ENCODE measurements around the gene BCAT1. TPM values are rescaled to one million over a fixed set of nuclear protein-coding genes. Genes with fewer than 3 reads are reported as not detected.
"Not testable (repeated sequence)": the region's sequence is repeated elsewhere in the genome, so short reads cannot be mapped to it uniquely, and the experiment has no call there.

The BCAT1 gene
- polyA plus RNA-seq, 5 donors: 18.7 to 38.1 (median 32.4) TPM

DNA sequence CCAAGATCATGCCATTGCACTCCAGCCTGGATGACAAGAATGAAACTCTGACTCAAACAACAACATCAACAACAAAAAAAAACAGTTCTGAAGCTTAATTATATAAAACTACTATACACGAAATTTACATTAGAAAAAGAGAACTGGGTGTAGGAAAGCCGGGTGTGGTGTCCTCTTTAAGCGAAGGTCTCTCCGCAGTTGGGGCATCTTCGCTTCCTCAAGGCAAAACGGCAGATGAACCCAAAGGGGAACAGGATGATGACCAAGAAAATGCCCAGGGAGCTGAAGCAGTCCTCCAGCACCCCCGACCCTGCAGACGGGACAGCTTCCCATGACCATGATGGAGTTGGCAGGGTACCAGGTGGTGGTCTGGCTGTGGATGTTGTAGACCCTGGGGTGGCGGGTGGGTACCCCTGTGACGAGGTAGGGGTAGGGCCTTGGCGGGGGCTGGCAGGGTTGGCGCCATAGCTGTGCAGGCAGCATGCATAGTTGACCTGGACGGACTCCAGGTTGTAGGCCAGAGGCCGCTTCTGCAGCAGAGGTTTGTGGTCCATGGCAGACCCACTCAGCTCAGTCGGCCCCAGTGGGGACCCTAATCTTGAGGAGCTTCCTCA is 18.2 kb upstream of the BCAT1 start:
- DNase-seq: no peak

DNA sequence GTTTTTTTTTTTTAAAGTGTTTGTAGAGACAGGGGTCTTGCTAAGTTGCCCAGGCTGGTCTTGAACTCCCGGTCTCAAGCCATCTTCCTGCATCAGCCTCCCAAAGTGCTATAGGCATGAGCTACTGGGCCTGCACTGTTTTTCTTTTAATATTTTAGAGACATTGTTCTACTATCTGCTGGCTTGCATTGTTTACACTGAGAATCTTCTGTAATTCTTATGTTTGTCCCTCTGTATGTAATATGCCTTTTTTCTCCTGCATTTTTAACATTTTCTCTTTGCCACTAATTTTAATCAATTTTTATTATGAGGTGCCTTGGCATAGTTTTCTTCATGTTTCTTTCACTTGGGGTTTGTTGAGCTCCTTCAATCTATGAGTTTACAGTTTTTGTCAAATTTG is 15.4 kb upstream of the BCAT1 start:
- DNase-seq: no peak

DNA sequence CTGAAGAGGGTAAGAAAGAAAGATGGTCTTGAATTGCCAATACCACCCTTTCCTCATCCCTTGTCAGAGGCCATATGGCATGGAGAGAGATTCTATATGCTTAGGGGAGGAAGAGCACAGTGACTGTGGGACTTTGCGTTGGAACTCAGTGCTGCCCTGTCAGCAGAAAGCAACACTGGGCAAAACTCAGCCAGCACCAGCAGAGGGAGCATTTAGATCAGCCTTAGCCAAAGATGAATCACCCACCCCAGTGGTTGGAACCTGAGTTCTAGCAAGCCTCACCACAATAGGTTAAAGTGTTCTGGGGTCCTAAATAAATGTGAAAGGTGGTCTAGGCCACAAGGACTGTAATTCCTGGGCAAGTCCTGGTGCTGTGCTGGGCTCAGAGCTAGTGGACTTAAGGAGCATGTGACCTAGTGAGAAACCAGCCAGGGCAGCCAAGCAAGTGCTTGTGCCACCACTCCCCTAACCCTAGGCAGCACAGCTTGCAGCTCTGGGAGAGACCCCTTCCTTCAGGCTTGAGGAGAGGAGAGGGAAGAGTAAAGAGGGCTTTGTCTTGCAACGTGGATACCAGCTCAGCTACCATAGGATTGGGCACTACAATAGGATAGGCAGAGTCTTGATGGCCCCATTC is 11.4 kb upstream of the BCAT1 start:
- DNase-seq: no peak

DNA sequence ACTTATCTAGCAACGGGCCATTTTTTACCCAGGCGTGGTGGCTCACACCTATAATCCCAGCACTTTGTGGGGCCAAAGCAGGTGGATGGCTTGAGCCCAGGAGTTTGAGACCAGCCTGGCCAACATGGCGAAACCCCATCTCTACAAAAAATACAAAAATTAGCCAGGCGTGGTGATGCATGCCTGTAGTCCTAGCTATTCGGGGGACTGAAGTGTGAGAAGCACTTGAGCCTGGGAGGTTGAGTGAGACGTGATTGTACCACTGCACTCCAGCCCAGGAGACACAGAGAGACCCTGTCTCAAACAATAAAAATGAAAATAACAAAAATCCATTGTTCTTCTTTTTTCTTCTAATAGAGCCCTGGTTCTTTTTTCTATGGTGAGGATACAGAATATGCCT is 7.5 kb upstream of the BCAT1 start:
- DNase-seq: not testable (repeated sequence)

DNA sequence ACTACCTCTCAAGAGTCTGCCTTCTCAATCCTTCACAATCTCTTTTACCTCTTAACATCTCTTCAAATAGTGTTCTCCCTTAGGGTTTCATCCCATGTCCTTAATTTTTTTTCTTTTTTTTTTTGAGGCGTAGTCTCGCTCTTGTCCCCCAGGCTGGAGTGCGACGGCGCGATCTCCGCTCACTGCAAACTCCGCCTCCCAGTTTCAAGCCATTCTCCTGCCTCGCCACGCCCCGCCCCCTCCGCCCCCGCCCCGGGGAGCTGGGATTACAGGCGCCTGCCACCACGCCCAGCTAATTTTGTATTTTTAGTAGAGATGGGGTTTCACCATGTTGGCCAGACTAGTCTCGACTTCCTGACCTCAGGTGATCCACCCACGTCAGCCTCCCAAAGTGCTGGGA is 7.0 kb upstream of the BCAT1 start:
- DNase-seq: no peak

DNA sequence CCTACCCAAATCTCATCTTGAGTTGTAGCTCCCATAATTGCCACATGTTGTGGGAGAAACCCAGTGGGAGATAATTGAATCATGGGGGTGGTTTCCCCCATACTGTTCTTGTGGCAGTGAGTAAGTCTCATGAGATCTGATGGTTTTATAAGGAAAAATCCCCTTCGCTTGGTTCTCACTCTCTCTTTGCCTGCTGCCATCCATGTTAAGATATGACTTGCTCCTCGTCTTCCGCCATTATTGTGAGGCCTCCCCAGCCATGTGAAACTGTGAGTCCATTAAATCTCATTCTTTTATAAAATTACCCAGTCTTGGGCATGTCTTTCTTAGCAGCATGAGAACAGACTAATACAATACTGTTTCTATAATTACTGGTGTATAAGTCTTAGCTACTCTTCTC is 6.5 kb upstream of the BCAT1 start:
- DNase-seq: no peak

DNA sequence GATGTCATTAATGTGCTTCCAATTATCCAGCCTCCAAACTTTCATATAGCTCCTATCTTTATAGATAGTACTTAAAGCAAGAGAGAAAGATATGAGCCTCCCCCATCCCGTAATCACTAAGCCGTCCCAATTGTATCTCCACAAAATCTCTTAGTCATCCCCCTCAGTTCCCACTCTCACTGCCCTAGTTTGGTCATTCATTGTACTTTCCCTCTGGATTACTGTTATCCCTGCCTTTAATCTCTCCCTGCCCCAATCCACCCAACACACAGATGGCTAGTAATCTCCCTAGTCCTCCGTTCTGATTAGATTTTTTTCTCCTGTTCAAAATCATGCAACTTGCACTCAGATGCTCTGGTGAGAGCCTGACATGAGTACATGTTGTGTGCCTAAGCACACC is 5.4 kb upstream of the BCAT1 start:
- no peak for DNase-seq

DNA sequence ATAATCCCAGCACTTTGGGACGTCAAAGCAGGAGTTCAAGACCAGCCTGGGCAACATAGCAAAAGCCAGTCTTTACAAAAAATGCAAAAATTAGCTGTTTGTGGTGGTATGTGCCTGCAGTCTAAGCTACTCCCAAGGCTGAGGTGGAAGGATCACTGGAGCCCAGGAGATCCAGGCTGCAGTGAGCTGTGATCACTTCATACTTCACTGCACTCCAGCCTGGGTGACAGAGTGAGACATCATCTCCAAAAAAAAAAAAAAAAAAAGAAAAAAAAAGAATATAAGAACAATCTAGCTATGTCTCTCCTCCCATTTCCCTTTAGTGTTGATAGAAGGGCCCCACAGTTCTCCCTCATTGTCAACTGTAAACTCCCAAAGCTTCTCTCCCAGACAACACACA is 3.5 kb upstream of the BCAT1 start:
- DNase-seq: no peak

DNA sequence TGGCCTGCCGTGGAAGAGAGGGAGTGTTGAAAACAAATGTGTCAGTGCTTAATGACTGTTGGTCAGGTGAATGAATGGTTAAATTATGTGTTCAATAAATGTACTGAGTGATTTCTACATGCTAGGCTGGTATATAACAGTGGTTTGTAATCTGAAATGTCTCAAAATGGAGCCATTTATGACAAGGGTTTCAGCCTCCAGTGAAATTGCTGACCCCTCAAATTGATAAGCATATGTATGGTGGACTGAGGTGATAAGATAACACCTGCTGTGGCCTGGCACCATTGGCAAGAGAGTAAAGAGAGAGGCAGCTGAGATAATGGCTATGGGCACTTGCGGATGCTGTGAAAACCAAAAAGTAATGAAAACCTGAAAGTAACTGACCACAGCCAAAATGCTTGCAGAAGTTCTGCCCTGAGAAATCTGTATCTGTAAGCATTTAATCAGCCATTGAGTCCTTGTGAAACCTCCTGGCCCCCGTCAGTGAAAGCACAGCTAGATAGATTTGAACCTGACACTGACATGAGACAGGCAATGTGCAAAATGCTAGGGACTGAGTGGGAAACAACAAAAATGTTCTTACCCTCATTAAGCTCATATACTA is 1.4 kb upstream of the BCAT1 start:
- no peak for DNase-seq

DNA sequence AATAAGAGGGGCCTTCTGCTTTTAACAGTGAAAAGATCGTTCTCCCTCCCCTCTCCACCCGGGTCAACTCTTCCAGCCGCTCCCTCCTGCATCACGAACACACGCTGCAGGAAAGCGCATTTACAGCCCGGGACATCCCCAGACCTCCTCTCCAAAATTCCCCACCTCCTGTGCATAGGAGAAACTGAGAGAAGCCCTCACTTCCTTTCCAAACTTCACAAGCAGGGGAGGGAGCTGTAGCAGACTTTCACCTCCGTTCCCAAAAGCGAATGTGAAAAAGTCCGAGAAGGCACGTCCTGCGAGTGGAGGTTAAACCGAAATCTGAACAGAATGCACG is 513 bp downstream of the BCAT1 start:
- peak; percentile 23 to 38 for DNase-seq

DNA sequence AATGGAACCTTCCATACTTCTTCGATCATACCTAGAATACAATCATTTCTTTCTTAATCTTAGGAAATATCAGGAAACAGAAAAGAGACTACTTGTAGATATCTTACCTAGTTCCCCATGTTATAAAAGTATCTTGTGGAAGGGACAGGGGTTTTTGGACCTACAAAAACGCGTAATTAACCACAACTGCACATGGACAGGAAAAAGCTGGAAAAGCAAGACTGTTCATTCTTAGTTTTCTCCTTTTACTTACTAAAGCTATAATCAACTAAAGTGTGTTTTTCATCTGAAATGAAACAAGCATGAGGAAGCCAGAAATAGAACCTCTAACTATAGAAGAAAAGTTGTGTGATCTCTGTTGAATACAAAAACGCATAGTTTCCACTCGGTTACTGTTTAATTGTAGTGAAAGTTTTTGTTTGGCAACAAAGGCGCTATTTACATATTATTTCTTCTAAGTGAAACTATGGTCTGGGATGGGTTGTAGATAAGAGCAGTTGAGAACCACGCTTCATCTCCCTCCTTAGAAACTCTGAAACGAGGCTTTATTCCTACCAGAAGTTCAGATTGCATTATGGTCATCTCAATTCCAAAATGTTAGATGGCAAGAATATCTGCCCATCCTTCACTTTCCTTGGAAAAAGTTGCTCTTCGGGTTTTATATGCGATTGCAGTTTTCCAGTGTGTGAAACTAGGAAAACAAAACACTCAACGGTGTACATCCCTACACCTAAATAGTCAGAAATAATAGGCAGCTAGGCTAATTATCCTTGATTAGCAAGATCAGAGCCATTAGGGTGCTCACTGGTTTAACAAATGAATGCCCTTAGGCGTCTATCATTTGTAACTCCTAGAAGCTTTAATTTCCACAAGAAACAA is 1.1 kb downstream of the BCAT1 start:
- peak; percentile 13 to 27 for DNase-seq

DNA sequence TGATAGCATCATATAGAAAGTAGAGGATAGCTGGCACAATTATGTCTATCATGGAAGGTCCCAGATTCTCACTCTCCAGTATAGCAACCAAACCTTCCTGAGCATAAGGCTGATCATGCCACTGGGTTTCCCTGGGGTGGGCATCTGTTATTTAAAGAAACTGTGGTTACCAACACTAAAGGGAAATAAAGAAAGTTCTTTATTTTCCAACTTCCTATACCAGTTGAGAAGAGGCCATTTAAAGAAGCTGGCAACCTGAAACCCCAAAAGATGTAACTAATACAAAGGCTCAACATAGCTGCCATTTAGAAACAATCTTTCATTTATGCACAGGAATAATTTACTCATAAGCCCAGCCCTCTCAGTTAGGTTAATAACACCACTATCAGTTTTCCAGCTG is 3.1 kb downstream of the BCAT1 start:
- DNase-seq: no peak

DNA sequence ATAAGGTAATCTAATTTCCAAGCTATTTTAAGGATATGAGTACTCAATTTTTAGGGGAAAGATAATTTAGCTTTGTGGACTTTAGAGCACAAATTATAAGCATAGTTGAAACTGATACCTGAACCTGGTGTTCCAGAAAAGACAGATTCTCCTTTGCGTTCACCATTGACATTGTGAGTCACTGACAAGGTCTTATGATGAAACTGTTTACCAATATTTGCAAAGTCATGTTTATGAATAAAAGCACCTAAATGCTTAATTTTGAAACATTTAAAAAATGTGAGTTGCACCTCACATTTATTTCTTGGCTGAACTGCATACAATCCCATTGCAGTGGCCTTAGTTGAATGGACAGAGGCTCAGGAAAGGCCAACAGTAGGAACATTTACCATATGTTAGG is 3.9 kb downstream of the BCAT1 start:
- DNase-seq: no peak

DNA sequence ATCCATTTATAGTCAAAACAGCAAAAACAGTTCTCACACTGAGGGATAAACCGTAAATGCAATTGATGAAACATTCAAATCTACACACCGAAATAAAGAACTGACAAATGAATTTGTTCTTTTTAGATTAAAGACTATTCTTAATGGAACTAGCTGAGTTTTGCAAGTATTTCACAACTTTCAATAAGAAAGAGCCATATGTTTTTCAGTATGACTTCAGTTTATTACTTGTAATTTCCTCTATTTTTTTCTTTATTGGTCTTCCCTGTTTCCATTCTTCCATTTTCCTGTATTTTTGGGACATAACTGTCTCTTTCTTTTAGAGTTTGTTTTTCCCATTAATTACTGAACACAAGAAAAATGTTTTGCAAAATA is 4.3 kb downstream of the BCAT1 start:
- no peak for DNase-seq

DNA sequence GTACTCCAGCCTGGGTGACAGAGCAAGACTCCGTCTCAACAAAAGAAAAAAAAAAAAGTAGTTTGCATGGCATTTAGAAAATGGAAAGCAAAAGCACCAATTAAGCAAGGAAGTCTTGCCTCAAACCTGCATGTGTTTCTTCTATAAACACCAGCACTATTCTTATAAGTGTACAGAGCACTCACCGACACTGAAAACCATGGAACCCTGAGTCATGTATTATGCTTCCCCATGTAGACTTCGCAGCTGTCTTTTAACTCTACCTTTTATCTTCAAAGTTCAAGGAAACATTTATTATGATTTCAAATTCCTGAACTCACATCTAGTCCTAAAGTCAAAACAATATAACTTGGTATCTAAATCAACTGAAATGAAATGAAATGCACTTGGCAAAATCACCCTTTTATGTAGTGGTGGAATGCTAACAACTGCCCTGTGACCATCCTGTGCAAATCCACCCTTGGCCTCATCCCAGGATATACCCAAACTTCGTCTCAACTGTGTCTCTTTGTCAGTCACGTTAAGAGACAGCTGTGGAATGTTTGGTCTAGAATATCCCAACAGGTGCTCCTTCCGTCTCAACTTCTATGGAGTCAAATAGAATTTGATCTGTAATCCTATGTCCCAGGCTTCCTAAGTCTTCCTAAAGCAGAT is 4.8 kb downstream of the BCAT1 start:
- no peak for DNase-seq

DNA sequence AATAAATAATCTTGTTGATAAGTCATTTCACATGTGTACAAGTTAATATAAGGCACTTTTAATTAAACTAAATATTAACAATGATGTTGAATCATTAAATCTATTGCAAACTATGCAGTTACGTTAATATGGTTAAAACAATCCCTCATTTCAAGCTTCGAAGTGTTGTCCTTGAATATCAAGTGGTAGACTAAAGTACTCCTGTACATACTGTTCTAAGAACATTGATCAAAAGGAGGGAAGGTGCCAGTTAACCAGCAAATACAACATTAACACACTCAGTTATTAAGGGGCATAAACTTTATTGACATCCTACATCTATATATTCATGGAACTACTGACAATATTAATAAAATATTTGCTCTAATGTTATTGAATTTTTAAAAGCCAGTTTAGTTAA is 8.7 kb downstream of the BCAT1 start:
- DNase-seq: no peak

DNA sequence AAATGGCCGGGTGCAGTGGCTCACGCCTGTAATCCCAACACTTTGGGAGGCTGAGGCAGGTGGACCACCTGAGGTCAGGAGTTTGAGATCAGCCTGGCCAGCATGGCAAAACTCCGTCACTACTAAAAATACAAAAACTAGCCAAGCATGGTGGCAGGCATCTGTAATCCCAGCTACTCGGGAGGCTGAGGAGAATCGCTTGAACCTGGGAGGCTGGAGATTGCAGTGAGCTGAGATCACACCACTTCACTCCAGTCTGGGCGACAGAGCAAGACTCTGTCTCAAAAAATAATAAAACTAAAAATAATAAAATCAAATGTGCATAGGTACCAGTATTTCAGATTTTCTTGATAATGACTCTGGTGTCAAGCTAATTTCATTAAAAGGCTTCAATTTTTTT is 9.3 kb downstream of the BCAT1 start:
- not testable (repeated sequence) for DNase-seq

DNA sequence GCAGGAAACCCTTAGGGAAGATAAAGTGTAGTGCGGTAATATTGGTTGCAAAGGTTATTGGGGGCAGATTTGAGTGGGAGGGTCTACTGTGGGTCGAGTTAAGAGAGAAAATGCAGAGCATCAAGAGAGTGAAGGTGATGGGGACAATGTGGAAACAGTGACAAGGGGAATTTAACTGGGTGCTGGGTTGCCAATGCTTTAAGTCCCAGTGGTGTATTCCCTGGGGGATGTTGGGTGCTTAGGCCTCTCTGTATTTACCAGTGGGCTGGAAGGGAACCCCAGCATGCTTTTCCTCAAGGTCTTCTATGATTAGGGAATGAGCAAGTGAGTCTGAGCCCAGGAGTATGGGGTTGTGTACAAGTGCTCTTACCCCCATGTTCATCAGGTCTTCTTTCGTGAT is 10.6 kb downstream of the BCAT1 start:
- no peak for DNase-seq

DNA sequence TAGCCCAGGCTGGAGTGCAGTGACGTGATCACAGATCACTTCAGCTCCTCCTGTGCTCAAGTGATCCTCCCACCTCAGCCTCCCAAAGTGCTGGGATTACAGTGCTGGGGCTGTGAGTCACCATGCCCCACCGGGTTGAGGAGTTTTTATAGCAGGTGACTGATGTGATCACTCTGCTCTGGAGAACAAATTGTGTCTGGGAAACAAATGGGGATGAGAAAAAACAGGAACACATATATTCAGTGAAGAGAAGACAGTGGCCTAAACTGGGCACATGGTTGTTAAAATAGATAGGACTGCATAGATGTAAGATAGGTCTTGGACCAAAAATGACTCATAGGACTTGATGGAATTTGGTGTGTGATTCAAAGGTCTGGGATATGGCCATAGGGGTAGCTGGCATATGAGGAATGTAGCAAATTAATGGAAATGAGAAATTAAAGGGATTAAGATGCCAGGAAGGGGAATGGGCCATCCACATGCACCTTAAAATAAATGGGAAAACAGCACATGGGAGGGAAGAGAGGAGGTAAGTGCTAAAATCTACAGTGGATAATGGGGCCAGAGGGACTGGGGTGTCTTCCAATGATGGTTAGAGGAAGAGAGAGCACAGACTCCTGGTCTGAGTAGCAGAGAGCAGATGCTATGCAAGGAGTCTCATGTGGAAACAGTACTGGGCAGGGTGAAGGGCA is 11.2 kb downstream of the BCAT1 start:
- no peak for DNase-seq

DNA sequence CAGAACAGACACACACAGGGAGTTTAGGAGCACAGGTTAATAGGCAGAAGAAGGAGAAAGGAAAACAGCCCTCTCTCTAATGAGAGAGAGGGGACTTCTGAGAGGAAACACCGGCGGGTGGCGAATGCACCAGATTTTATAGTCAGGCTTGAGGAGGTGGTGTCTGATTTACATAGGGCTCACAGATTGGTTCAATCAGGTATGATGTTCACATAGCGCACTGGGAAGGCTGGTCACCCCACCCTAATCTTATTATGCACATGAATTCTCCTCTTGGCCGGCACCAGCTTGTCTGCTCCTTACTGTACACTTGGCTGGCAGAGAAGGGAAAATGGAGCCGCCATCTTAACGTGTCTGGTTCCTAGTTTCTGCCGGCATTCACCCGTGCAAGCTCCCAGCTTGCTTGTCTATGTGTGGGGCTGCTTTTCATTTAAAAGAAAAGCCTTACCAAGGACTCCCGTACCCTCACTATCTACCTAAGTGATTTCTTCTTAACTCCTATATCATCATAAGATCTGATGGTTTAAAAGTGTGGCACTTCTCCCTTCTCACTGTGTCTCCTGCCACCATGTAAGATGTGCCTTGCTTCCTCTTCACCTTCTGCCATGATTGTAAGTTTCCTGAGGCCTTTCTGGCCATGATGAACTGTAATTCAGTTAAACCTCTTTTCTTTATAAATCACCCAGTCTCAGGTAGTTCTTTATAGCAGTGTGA is 15.1 kb downstream of the BCAT1 start:
- DNase-seq: no peak

All from right lung (tissue), 5 donors.